ENCODE measurements around the gene RAD9A. TPM values are rescaled to one million over a fixed set of nuclear protein-coding genes. Genes with fewer than 3 reads are reported as not detected.
"Not testable (repeated sequence)": the region's sequence is repeated elsewhere in the genome, so short reads cannot be mapped to it uniquely, and the experiment has no call there.

Gene RAD9A
- total RNA-seq, 1 donor from 2014 or later: 7.3 TPM

DNA sequence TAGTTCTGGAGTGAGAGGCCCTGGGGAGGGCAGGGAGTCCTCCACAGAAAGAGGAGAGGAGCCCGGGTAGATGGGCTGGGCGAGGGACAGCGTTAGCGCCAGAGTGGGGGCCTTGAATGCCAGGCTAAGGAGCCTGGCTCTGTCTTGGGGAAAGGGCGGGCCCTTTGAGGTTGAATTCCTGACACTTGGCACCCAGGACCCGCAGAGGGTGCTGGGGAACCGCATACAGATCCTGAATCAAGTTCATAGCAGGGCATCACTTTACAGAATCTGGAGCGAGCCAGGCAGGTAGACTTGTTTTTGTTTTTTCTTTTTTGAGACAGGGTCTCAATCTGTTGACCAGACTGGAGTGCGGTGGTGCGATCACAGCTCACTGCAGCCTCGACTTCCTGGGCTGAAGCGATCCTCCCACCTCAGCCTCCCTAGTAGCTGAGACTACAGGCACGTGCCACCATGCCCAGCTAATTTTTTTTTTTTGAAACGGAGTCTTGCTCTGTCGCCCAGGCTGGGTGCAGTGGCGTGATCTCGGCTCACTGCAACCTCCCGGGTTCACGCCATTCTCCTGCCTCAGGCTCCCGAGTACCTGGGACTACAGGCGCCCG is 29.7 kb downstream of the RAD9A start:
- no peak for DNase-seq (ENCODE audit: extremely low read depth, low read depth, low spot score)

GRCh38 chr11:67422891-67423290 is 31.1 kb downstream of the RAD9A start:
- DNase-seq (ENCODE audit: extremely low read depth, low read depth, low spot score): no peak

DNA sequence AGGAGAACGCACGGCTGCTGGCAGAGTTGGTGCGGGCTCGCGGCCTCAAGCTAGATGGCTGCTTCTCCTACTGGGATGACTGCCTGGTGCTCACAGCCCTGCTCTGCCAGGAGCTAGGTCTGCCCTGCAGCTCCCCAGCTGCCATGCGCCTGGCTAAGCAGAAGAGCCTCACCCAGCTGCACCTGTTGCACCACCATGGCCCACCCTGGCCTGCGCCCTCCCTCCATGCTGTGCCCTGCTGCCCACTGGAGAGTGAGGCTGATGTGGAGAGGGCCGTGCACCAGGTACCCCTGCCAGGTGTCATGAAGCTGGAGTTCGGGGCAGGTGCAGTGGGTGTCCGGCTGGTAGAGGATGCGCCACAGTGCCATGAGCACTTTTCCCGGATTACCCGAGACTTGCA is 31.7 kb downstream of the RAD9A start:
- no peak for DNase-seq (ENCODE audit: extremely low read depth, low read depth, low spot score)

DNA sequence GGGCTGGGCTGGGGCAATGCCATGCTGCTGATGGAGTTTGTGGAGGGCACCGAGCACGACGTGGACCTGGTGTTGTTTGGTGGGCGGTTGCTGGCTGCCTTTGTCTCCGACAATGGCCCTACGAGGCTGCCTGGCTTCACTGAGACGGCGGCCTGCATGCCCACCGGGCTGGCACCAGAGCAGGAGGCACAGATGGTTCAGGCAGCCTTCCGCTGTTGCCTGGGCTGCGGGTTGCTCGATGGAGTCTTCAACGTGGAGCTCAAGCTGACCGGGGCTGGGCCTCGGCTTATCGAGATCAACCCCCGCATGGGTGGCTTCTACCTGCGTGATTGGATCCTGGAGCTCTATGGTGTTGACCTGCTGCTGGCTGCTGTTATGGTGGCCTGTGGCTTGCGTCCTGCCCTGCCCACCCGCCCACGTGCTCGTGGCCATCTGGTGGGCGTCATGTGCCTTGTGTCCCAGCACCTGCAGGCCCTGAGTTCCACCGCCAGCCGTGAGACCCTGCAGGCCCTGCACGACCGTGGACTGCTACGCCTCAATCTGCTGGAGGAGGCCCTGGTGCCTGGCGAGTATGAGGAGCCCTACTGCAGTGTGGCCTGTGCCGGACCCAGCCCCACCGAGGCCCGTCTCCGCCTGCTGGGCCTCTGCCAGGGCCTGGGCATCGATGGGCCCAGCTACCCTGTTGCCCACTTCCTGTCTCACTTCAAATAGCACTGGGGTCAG is 32.3 kb downstream of the RAD9A start:
- no peak for DNase-seq (ENCODE audit: extremely low read depth, low read depth, low spot score)

DNA sequence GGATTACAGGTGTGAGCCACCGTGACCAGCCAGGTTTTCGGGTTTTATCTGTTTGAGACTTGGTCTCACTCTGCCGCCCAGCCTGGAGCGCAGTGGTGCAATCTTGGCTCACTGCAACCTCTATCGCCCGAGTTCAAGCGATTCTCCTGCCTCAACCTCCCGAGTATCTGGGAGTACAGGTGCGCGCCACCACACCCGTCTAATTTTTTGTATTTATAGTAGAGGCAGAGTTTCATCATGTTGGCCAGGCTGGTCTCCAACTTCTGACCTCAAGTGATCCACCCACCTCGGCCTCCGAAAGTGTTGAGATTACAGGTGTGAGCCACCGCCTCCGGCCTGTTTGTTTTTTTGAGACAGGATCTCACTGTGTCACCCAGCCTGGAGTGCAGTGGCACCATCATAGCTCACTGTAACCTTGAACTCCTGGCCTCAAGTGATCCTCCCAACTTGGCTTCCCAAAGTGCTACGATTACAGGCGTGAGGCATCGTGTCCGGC is 35.6 kb downstream of the RAD9A start:
- not testable (repeated sequence) for DNase-seq (ENCODE audit: extremely low read depth, low read depth, low spot score)

GRCh38 chr11:67428052-67429001 is 36.5 kb downstream of the RAD9A start, which contains the start of gene RPS6KB2:
Gene RPS6KB2, plus strand, starts transcription at chr11:67428494. Its CDS starts 52 bp downstream, at chr11:67428546.
- peak; percentile 80 for DNase-seq (ENCODE audit: extremely low read depth, low read depth, low spot score)

- no peak for DNase-seq (ENCODE audit: extremely low read depth, low read depth, low spot score)
Measured at GRCh38 chr11:67429038-67429668, 37.4 kb downstream of the RAD9A start.

DNA sequence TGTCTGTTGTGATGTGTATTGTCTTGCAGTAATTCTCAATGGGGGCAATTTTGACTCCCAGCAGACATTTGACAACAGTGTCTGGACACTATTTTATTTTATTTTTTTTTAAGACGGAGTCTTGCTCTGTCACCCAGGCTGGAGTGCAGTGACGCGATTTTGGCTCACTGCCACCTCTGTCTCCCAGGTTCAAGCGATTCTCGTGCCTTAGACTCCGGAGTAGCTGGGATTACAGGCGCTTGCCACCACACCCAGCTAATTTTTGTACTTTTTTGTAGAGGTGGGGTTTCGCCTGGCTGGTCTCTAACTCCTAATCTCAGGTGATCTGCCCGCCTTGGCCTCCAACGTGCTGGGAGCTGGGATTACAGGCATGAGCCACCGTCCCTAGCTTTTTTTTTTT is 37.9 kb downstream of the RAD9A start:
- DNase-seq (ENCODE audit: extremely low read depth, low read depth, low spot score): no peak

- DNase-seq (ENCODE audit: extremely low read depth, low read depth, low spot score): no peak
Measured at GRCh38 chr11:67431346-67432249, 39.8 kb downstream of the RAD9A start.

DNA sequence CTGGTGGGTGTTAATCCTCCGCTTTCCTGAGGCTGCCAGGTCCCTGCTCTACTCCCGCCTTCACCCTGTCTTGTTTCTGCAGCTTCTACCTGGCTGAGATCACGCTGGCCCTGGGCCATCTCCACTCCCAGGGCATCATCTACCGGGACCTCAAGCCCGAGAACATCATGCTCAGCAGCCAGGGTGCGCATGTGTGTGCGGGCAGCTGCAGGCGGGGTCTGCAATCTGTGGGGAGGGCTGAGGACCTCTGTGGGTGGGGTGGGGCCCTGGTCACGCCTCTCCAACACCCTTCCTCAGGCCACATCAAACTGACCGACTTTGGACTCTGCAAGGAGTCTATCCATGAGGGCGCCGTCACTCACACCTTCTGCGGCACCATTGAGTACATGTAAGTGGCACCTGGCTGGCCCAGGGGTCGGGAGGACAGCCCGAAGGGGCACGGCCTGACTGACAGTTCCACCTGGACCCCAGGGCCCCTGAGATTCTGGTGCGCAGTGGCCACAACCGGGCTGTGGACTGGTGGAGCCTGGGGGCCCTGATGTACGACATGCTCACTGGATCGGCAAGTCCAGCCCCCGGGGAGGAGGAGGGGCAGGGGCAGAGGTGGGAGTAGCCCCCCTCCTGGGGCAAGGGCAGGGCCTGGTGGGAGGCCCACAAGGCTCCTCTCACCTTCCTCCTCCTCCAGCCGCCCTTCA is 41.0 kb downstream of the RAD9A start:
- no peak for DNase-seq (ENCODE audit: extremely low read depth, low read depth, low spot score)

GRCh38 chr11:67433536-67434394 is 42.0 kb downstream of the RAD9A start:
- DNase-seq (ENCODE audit: extremely low read depth, low read depth, low spot score): no peak

DNA sequence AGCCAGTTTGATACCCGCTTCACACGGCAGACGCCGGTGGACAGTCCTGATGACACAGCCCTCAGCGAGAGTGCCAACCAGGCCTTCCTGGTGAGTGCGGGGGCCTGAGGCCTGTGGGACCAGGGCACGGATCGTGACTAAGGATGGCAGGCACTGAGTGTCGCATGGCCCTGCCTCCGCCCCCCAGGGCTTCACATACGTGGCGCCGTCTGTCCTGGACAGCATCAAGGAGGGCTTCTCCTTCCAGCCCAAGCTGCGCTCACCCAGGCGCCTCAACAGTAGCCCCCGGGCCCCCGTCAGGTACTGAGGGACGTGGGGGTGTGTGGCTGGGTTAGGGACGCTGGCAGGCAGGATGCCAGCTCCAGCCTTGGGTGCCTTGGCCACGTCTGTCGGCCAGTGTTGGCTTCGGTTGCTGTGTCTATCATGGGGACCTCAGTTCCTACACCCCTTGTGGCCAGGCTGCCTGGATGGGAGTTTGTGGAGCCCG is 42.7 kb downstream of the RAD9A start:
- no peak for DNase-seq (ENCODE audit: extremely low read depth, low read depth, low spot score)

- no peak for DNase-seq (ENCODE audit: extremely low read depth, low read depth, low spot score)
Measured at GRCh38 chr11:67435031-67435726, 43.4 kb downstream of the RAD9A start.

GRCh38 chr11:67435727-67436458 is 44.1 kb downstream of the RAD9A start:
- DNase-seq (ENCODE audit: extremely low read depth, low read depth, low spot score): no peak

- no peak for DNase-seq (ENCODE audit: extremely low read depth, low read depth, low spot score)
Measured at GRCh38 chr11:67436459-67437081, 44.8 kb downstream of the RAD9A start.

DNA sequence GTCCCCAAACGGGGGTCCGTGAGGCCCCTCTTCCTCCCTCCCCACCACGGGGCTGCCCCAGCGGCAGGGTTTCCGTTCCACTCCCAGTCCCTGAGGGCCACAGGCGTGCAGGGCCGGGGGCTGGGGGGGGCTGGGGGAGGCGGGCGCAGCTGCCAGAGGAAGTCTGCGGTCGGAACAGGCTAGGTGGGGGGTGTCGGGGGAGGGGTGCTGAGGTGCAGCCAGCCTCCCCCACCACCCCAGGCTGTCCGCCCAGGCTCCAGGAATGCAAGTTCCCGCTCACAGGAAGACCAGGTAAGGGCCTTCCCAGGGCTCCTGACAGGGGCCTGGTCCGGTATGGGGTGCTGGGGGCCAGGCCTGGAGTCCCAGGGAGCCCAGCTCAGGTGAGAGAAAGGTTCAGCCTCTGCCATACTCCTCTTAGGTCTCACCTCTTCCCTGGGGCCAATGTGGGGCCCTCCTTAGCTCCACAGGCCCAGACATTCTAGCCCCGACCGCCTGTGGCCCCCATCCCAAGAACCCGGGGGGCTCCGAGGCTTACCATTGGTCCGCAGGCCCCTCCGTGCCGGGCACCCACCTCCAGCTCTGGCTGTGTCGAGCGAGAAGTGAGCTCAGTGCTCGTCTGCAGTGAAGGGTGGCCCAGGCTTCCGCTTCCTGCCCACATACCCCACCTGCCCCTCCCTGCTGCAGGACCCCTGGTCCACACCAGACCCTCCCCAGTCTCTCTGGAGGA is 45.5 kb downstream of the RAD9A start, which contains the start of gene PTPRCAP:
PTPRCAP (minus strand) TSS at position 601 of the 727 bp plus-strand sequence; CDS start at position 538, 63 bp downstream.
- no peak for DNase-seq (ENCODE audit: extremely low read depth, low read depth, low spot score)
